ENCODE results near the gene PLSCR4.

The PLSCR4 gene

DNA sequence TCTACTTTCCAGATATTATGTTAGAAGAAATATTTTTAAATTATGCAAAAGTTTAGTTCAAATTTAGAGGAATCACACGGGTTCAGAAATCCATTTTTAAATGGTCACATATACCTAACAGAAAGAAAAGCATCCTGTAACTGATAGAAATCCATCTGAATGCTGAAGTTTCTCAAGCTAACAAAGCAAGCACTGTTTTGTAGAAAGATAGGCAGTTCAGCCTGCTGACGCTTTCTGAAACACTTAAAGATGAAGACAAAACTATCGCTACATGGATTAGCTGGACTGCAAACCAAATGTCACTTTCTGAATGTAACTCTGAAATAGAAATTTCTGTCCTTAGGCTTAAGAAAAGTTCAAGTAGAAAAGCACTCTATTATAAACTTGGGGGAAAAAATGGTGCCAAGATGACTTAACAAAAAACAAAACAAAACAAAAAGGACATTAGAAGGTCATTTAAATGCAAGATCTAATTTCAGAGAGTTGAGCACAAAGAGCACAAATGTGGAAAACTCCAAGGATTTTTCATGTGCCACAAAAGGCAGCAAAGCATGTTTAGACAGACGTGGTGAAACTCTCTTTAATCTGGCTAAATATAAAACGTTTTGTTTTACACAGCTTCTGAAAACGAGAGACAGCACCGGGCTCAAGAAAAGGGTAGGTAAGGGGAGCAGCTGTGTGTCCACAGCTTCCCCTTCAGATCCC, 91.1 kb downstream of the PLSCR4 start:
- DNase-seq, result peak; percentile 12

DNA sequence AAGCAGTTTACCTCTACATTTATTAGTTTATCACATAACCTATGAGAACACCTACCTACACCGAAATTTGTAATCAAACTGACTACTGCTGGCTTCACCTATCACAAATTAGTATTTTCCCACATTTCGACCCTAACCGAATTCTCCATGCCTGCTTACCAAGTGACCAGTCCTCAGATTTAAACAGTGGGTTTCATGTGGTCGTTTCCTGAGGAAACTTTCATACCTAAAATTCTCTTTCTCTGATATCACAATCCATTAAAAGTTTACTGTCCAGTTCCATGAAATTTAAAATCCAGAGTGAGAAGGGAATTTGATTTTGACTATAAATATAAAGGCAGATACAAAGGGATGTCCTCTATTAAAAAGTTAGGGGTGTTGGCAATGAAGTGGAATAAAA, 91.9 kb downstream of the PLSCR4 start:
- no peak for DNase-seq

DNA sequence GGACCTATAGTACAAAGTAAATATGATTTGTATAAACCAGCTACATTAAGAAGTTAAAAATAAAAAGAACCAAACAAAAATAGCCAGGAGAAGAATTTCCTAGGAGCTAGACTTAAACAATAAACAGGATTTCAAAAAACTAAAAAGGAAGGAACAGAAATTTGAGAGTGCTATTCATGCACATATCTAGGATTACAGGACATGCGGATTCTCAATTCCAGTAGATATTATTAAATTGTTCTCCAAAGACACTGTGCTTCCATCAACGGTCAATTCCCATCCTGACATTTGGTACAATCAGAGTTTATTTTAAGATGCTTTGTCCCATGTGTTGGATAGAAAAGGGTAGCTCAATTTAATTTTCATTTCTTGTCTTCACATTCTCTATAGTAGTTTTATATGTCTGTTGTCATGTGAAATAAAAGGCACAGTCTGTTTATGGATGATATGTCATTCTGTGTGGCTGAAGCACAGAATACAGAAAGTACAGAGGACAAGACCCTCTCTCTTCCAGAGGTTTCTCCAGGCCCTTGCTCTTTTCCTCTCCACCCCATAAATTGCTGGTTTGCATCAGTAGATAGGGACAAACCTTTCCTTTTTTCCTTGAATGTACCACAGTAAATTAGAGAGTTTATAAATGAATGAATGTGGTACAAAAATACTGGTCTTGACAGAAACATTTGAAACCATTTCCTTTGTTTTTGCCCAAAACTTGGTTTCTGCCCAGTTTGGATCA, 93.4 kb downstream of the PLSCR4 start:
- DNase-seq, result no peak

DNA sequence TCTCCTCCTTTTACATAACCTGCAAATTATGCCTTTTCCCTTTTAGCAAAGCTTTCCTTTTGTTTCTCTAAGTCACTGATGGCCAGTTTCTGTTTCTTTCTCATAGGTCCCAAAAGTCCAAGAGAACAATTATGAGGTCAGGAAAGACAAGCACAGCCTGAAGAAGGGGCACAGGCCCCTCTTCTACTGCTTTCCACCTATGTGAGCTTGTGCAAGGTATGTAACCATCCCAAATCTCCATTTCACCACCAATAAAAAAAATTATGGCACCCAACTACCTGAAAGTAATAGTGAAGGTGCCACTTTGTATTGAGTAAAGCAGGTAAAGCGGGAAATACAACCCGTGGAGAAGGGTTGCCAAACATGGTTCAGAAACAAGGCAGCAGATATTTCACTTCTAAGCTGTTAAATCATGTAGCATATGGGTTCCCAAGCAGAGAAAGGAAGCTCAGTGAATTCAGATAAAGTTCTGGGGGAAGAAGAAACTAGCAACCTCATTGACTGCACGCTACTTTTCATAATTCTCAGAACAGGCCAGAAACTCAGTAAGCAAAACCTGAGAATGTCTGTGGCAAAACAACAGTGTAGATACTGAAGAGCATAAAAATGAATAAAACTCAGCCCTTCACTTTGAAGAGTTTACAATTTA, 94.1 kb downstream of the PLSCR4 start:
- peak; percentile 25 for DNase-seq

DNA sequence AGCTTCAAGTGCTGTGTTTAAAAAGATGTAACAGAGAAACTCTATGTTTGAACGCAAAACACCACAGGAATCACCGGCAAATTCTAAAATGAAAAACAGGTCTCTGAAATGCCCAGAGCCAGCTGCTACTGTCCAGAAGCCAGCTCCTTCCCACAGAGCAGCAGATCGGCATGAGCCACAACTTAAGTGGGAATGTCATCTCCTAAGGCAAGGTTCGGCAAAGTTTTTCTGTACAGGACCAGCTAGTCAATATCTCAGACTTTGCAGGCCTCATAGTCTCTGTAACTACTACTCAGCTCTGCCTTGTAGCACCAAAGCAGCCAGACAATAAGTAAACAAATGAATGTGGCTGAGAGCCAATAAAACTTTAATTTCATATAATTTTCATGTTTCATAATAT, 94.8 kb downstream of the PLSCR4 start:
- DNase-seq, result no peak

DNA sequence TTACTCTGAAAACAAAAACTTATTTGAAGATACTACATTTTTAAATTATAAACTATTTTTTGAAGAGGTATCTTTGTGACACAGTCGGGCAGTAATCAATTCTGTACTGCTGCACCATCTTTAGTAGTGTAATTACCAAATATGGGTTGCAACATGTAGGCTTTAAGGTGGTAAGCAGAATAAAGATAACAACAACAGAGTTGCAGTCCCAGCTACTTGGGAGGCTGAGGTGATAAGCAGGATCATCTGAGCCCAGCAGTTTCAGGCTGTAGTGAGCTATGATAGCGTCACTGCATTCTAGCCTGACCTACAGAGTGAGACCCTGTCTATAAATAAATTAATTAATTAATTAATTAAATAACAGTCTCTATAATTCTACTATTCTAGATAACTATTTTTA, 95.9 kb downstream of the PLSCR4 start:
- DNase-seq, result no peak

DNA sequence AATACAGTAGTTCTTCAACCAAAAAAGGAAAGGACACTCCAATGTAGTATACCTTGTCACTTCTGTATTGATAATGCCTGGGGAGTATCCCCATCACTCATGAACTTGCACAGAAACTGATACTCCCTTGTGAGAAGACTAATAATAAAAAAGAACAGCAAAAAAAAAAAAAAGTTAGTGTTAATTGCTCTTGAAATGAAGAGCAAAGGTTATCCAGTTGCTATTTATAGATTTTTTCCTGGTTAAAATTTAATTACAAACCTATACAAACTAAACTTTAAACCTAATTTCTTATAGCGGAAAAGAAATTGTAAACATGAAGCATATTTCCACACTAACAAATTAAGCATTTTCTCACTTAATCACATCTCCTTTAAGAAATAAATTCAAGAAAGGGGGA, 96.6 kb downstream of the PLSCR4 start:
- DNase-seq, result no peak

DNA sequence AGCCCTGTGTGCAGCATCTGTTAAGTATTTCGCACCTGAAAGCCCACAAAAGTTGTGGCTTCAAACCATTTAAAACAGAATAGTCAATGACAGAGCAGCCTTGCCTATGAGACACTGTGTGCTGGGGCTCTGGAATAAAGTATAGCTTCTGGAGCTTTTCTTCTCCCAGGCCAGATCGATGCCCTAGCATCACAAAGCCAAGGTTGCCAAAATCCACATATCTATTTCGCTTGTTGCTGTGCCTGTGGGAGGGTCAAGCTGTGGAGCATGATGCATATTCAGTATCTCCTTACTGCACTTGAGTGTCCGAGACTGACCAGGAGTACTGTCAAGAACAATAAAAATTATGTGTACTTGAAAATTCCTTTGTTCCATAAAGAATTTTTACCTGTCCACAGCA, 97.5 kb downstream of the PLSCR4 start:
- no peak for DNase-seq

DNA sequence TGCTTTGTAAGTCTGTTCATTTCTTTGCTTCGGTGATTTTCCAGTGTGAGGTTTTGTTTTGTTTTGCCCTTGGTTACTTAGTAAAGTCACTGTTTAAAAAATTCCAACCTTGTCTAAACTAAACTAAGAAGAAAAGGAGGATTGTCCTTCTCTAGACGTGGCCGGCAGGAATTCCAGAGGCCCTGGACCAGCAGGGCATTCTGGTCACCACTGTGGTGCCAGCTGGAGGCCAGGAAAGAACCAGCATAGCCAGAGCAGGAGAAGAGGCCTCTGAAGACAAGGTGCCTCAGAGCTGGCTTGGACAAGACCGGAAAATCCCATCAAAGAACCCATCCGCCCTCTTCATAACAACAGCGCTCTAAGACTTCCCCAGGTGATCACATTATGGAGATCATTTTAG, 98.1 kb downstream of the PLSCR4 start:
- no peak for DNase-seq

DNA sequence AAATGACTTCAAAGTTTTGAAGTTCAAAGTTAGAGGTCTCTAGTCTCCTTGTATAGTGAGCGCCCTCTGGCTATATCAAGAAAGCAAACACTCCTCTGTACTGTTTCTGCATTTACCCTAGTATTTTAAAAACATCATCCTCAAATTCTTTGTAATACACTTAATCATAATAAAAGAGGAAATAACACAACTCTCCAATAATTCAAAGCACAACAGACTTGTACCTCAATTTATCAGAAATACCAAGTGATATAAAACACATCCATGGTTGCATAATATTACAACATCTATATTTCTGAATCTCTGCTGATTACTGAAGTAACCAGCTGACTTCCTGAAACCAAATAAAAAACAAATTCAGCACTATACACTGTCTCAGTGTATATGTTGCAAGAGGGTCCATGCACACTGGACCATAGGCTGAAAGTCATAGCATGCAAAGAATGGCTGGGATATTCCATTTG, 102.4 kb downstream of the PLSCR4 start:
- no peak for DNase-seq

DNA sequence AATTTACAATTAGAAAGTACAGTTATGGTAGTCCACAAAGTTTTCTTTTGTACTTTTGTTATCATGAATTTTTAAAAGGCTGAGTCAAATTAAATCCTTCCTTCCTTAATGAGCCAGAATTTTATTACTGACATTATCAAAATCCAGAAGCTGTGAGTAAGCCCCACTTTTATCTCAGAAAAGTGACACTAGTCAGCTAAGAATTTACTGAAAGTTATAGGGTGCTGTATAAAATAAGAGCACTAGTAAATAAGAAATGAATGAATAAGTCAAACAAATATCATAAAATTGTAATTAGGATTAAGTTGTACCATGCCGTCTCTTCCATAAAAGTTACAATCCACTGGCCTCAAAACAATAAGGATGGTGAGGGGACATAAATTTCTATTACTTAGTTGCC, 105.3 kb downstream of the PLSCR4 start:
- DNase-seq, result no peak

DNA sequence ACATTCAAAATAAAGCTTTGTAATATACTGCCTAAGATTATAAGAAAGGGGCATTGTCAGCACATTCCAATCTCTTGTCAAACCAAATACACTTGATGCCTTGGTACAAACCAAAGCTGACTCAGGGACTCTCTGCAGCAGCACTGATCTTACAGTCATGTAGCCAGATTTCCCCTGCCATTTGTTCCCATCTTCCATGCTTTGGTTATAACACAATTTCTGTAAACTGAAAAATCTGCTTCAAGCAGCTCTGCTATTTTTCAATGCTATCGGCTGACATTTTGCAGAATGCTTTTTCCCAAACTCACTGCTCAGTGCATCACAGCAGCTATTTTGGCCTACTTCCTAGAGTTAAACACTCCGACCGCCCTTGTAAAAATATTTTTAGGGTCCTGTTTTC, 108.1 kb downstream of the PLSCR4 start:
- no peak for DNase-seq
